Neutrophil (primary cell): ENCODE data around the gene SIAH2.
"Not testable (repeated sequence)": the region's sequence is repeated elsewhere in the genome, so short reads cannot be mapped to it uniquely, and the experiment has no call there.

ENCODE experiments used
- H3K27ac ChIP-seq: fragments of 200-600 bp; sonication (generic); 2 replicates; pipeline ENCODE4 v1.5.1; 2016; ENCODE audit warnings: mild to moderate bottlenecking, moderate library complexity
- H3K27me3 ChIP-seq: fragments of 200-600 bp; sonication (generic); 2 replicates; pipeline ENCODE4 v1.6.0; 2016; ENCODE audit warnings: mild to moderate bottlenecking
- H3K36me3 ChIP-seq: fragments of 200-600 bp; sonication (generic); 2 replicates; pipeline ENCODE4 v1.5.1; 2017
- H3K4me1 ChIP-seq, 2 experiments: fragments of 200-600 bp in 1 of 2; sonication (generic) in 1 of 2; 1 replicate in 1 of 2; 2 replicates in 1 of 2; pipeline versions ENCODE4 v1.5.1 to v1.6.1; 2013 to 2016; ENCODE audit warnings: low read depth in 1 of 2, low read length in 1 of 2, mild to moderate bottlenecking in 1 of 2, moderate library complexity in 1 of 2; ENCODE audit not compliant: control insufficient read depth in 1 of 2, insufficient read depth in 1 of 2
- H3K4me3 ChIP-seq, 2 experiments: fragments of 200-600 bp in 1 of 2; sonication (generic) in 1 of 2; 1 replicate in 1 of 2; 2 replicates in 1 of 2; pipeline ENCODE4 v1.5.1; 2013 to 2016; ENCODE audit warnings: low read depth in 1 of 2, low read length in 1 of 2, mild to moderate bottlenecking in 1 of 2, moderate library complexity in 1 of 2
- H3K9me3 ChIP-seq: fragments of 200-600 bp; sonication (generic); 2 replicates; pipeline ENCODE4 v1.5.1; 2016
- TF ChIP-seq, protein P1 (sequence below): fragments of 200-600 bp; sonication (generic); IDR thresholded peaks from 2 replicates; pipeline ENCODE4 v1.5.1; 2016; ENCODE audit warnings: antibody characterized with exemption

SIAH2 gene

GRCh38 chr3:150803440-150803985, 40.5 kb upstream of the SIAH2 start:
- no peak overlapping the region for H3K4me3 ChIP-seq
- TF ChIP-seq, protein P1, sequence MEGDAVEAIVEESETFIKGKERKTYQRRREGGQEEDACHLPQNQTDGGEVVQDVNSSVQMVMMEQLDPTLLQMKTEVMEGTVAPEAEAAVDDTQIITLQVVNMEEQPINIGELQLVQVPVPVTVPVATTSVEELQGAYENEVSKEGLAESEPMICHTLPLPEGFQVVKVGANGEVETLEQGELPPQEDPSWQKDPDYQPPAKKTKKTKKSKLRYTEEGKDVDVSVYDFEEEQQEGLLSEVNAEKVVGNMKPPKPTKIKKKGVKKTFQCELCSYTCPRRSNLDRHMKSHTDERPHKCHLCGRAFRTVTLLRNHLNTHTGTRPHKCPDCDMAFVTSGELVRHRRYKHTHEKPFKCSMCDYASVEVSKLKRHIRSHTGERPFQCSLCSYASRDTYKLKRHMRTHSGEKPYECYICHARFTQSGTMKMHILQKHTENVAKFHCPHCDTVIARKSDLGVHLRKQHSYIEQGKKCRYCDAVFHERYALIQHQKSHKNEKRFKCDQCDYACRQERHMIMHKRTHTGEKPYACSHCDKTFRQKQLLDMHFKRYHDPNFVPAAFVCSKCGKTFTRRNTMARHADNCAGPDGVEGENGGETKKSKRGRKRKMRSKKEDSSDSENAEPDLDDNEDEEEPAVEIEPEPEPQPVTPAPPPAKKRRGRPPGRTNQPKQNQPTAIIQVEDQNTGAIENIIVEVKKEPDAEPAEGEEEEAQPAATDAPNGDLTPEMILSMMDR = no peak
- H3K4me1 ChIP-seq = no peaks in the 10 kb centered on the region
- no peaks in the 10 kb centered on the region for H3K9me3 ChIP-seq
- no peaks in the 10 kb centered on the region for H3K27me3 ChIP-seq
- no peaks in the 10 kb centered on the region for H3K36me3 ChIP-seq
- no peak overlapping the region for H3K27ac ChIP-seq

- Histone ChIP-seq H3K27ac (no peak overlapping the region), H3K9me3 (no peaks in the 10 kb centered on the region), H3K27me3 (no peaks in the 10 kb centered on the region), H3K4me1 (no peaks in the 10 kb centered on the region), H3K36me3 (no peaks in the 10 kb centered on the region), H3K4me3 (no peak overlapping the region)
- TF ChIP-seq, protein P1 = no peak
These were observed 37.8 kb upstream of the SIAH2 start for GRCh38 chr3:150800722-150801121.

DNA sequence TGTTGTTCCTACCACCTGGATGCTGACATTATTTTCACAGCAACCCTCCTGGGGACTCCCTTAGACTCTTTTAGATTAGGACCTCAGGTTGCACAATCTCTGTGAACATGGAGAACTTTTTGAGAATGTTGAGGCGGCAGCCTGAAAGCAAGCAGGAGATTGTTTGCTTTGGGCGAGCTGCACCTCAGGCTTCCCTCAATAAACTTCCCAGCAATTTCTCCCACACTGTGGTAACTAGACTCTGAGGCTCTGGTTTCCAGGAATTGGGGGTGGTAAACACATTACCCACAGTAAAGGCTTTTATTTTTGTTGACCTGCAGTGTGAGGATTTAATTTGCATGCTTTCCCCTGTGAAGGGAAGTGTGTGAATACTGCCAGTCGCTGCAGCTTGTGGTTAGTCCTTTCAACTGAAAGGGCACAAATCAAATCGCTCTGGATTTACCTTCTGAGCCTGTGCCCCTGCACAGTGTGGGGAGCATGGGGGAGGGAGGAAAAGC, 35.2 kb upstream of the SIAH2 start:
- H3K27me3 ChIP-seq = no peaks in the 10 kb centered on the region
- no peaks in the 10 kb centered on the region for H3K9me3 ChIP-seq
- TF ChIP-seq, protein P1 = no peak
- no peaks in the 10 kb centered on the region for H3K36me3 ChIP-seq
- H3K4me3 ChIP-seq = no peak overlapping the region
- no peaks in the 10 kb centered on the region for H3K4me1 ChIP-seq
- H3K27ac ChIP-seq = no peak overlapping the region

DNA sequence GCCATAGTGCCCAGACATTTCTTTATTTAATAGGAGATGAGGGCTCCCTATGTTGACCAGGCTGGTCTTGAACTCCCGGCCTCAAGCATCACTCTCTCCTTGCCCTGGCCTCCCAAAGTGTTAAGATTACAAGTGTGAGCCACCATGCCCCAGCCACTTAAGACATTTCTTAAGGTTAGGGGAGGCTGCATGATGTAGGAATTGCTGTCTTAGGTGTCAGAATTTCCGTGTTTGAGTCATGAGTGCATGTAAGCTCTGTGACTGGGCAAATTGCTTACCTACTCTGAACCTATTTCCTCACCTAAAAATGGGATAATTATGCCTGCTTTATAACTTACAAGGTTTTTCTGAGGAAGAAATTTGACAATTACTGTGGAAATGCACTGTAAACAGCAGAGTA, 34.2 kb upstream of the SIAH2 start:
- H3K27ac ChIP-seq = peak overlapping the region; percentile 61
- no peaks in the 10 kb centered on the region for H3K36me3 ChIP-seq
- H3K4me1 ChIP-seq = no peaks in the 10 kb centered on the region
- no peak overlapping the region for H3K4me3 ChIP-seq
- H3K27me3 ChIP-seq = no peaks in the 10 kb centered on the region
- no peaks in the 10 kb centered on the region for H3K9me3 ChIP-seq
- TF ChIP-seq, protein P1 = no peak

GRCh38 chr3:150796527-150796926, 33.6 kb upstream of the SIAH2 start:
- H3K36me3 ChIP-seq = not testable (repeated sequence)

GRCh38 chr3:150793641-150794040, 30.7 kb upstream of the SIAH2 start:
- TF ChIP-seq, protein P1 = no peak
- Histone ChIP-seq H3K4me1 (no peaks in the 10 kb centered on the region), H3K27me3 (peaks cover 1% of the 10 kb centered on the region), H3K4me3 (no peak overlapping the region), H3K9me3 (no peaks in the 10 kb centered on the region), H3K27ac (no peak overlapping the region), H3K36me3 (no peaks in the 10 kb centered on the region)

More at GRCh38 chr3:150796527-150796926, 33.6 kb upstream of the SIAH2 start:
- not testable (repeated sequence) for H3K9me3 ChIP-seq, H3K4me1 ChIP-seq, H3K4me3 ChIP-seq, H3K27me3 ChIP-seq
- peak overlapping the region; percentile 61 for H3K27ac ChIP-seq
